Neutrophil (primary cell): ENCODE results near the gene USP5.

Source experiments
- H3K27ac ChIP-seq: fragments of 200-600 bp; sonication (generic); 2 replicates; pipeline ENCODE4 v1.5.1; 2016; ENCODE audit warnings: mild to moderate bottlenecking, moderate library complexity
- H3K27me3 ChIP-seq: fragments of 200-600 bp; sonication (generic); 2 replicates; pipeline ENCODE4 v1.6.0; 2016; ENCODE audit warnings: mild to moderate bottlenecking
- H3K36me3 ChIP-seq: fragments of 200-600 bp; sonication (generic); 2 replicates; pipeline ENCODE4 v1.5.1; 2017
- H3K4me1 ChIP-seq, 2 experiments: fragments of 200-600 bp in 1 of 2; sonication (generic) in 1 of 2; 1 replicate in 1 of 2; 2 replicates in 1 of 2; pipeline versions ENCODE4 v1.5.1 to v1.6.1; 2013 to 2016; ENCODE audit warnings: low read depth in 1 of 2, low read length in 1 of 2, mild to moderate bottlenecking in 1 of 2, moderate library complexity in 1 of 2; ENCODE audit not compliant: control insufficient read depth in 1 of 2, insufficient read depth in 1 of 2
- H3K4me3 ChIP-seq, 2 experiments: fragments of 200-600 bp in 1 of 2; sonication (generic) in 1 of 2; 1 replicate in 1 of 2; 2 replicates in 1 of 2; pipeline ENCODE4 v1.5.1; 2013 to 2016; ENCODE audit warnings: low read depth in 1 of 2, low read length in 1 of 2, mild to moderate bottlenecking in 1 of 2, moderate library complexity in 1 of 2
- H3K9me3 ChIP-seq: fragments of 200-600 bp; sonication (generic); 2 replicates; pipeline ENCODE4 v1.5.1; 2016
- CTCF ChIP-seq: fragments of 200-600 bp; sonication (generic); IDR thresholded peaks from 2 replicates; pipeline ENCODE4 v1.5.1; 2016; ENCODE audit warnings: antibody characterized with exemption

The USP5 gene

GRCh38 chr12:6851921-6852650 is at the start of gene USP5:
TSS of gene USP5 (plus strand) at chr12:6852150. CDS start at chr12:6852180, 30 bp downstream.
- Histone ChIP-seq H3K4me1 (peaks cover 25 to 33% of the 10 kb centered on the region in 2 experiments), H3K27me3 (no peaks in the 10 kb centered on the region), H3K9me3 (no peaks in the 10 kb centered on the region), H3K4me3 (peak within 1 kb of the TSS; percentile 95 to 99), H3K27ac (peak within 1 kb of the TSS; percentile 89), H3K36me3 (peaks cover 17% of the 10 kb centered on the region)
- TF ChIP-seq CTCF: peak; percentile 57

- Histone ChIP-seq H3K9me3 (no peaks in the 10 kb centered on the region), H3K36me3 (no peaks in the 10 kb centered on the region)
- TF ChIP-seq CTCF: no peak
These were observed 44.8 kb upstream of the USP5 start for GRCh38 chr12:6807170-6807569.

GRCh38 chr12:6809056-6809455 is 42.9 kb upstream of the USP5 start:
- Histone ChIP-seq H3K36me3 (no peaks in the 10 kb centered on the region), H3K4me3 (no peak overlapping the region), H3K27me3 (no peaks in the 10 kb centered on the region), H3K27ac (no peak overlapping the region), H3K4me1 (no peaks in the 10 kb centered on the region), H3K9me3 (no peaks in the 10 kb centered on the region)
- TF ChIP-seq CTCF: no peak

More at GRCh38 chr12:6807170-6807569, 44.8 kb upstream of the USP5 start:
- Histone ChIP-seq H3K4me3 (no peak overlapping the region), H3K27ac (no peak overlapping the region), H3K27me3 (no peaks in the 10 kb centered on the region), H3K4me1 (no peaks in the 10 kb centered on the region)

GRCh38 chr12:6810758-6811157 is 41.2 kb upstream of the USP5 start:
- TF ChIP-seq CTCF: no peak
- no peaks in the 10 kb centered on the region for H3K9me3 ChIP-seq
- H3K27ac ChIP-seq: no peak overlapping the region
- peaks cover 3% of the 10 kb centered on the region in 2 experiments for H3K4me1 ChIP-seq
- no peaks in the 10 kb centered on the region for H3K27me3 ChIP-seq
- no peaks in the 10 kb centered on the region for H3K36me3 ChIP-seq
- H3K4me3 ChIP-seq: no peak overlapping the region

GRCh38 chr12:6813363-6813762 is 38.6 kb upstream of the USP5 start:
- Histone ChIP-seq H3K27ac (no peak overlapping the region), H3K27me3 (no peaks in the 10 kb centered on the region), H3K4me1 (peaks cover 12 to 13% of the 10 kb centered on the region in 2 experiments), H3K36me3 (no peaks in the 10 kb centered on the region), H3K9me3 (no peaks in the 10 kb centered on the region), H3K4me3 (no peak overlapping the region)
- no peak for TF ChIP-seq CTCF
